K562 (cell line): ENCODE measurements around the gene CCDC9. TPM values are rescaled to one million over a fixed set of nuclear protein-coding genes. Genes with fewer than 3 reads are reported as not detected.
A peak's percentile ranks its signal among the peaks of the same experiment; 100 is the strongest.

Source experiments
- ATAC-seq: fragments of 200-7000 bp; cut with Tn5 transposase; 3 replicates; pipeline ENCODE4 v1.9.1; 2020; ENCODE audit warnings: moderate library complexity
- BruUV-seq: library from RNA; stranded (reverse); fragments of 400-500 nt; replicated peaks from 2 replicates; lab custom pipeline; 2021; lab: Mats Ljungman, UMichigan
- CTCF ChIA-PET: fragments of 300-600 bp; formaldehyde crosslinking; extraction: SDS; loops from one replicate; lab custom pipeline; 2021; ENCODE audit warnings: low intra/inter-chr PET ratio; lab: Yijun Ruan, JAX
- POLR2A ChIA-PET: fragments of 300-600, 350-650 bp; sonication (Branson Sonifier 250); formaldehyde crosslinking; extraction: SDS; loops from one replicate; lab custom pipeline; 2021; ENCODE audit warnings: antibody characterized with exemption, inconsistent platforms; lab: Yijun Ruan, JAX
- DNase-seq, 4 experiments: peaks; one replicate each; pipeline versions ENCODE4 v3.0.0 to v3.0.0-alpha.2; 2011 to 2018; ENCODE audit warnings: low spot score in 3 of 4, mixed read lengths in 3 of 4; ENCODE audit errors: extremely low read depth in 1 of 4
- FAIRE-seq: peaks from 2 replicates; lab custom pipeline; 2011; peaks lifted over from hg19 to GRCh38; lab: Jason Lieb, UNC
- H2AFZ ChIP-seq: 2 replicates; pipeline ENCODE4 v1.6.0; 2011; ENCODE audit warnings: low read depth, low read length, control low read depth, inconsistent platforms
- H3K27ac ChIP-seq: fragments of 200-600 bp; 3 replicates; pipeline ENCODE4 v1.8.0; 2011; ENCODE audit warnings: low read depth, mild to moderate bottlenecking, control low read depth, inconsistent platforms, low read length, moderate library complexity, mixed read lengths; ENCODE audit errors: extremely low read depth
- H3K27me3 ChIP-seq, 2 experiments: fragments of 300-600 bp in 1 of 2; 2 replicates in 1 of 2; 3 replicates in 1 of 2; pipeline versions ENCODE4 v1.6.0 to v1.8.0; 2011; ENCODE audit warnings: inconsistent platforms in 2 of 2, low read length in 2 of 2, mild to moderate bottlenecking in 1 of 2, mixed read lengths in 1 of 2, moderate library complexity in 1 of 2; ENCODE audit not compliant: control insufficient read depth in 2 of 2, insufficient read depth in 2 of 2
- H3K36me3 ChIP-seq: fragments of 300-600 bp; 3 replicates; pipeline ENCODE4 v1.8.0; 2011; ENCODE audit warnings: mild to moderate bottlenecking, low read length, inconsistent platforms; ENCODE audit not compliant: control insufficient read depth, insufficient read depth
- H3K4me1 ChIP-seq, 2 experiments: fragments of 200-600 bp in 1 of 2; replicated peaks in 1 of 2; 2 replicates in 1 of 2; 3 replicates in 1 of 2; pipeline versions ENCODE4 v1.5.1 to v1.8.0; 2011; ENCODE audit warnings: inconsistent platforms in 2 of 2, low read length in 2 of 2, mild to moderate bottlenecking in 1 of 2, mixed read lengths in 1 of 2, moderate library complexity in 1 of 2; ENCODE audit not compliant: control insufficient read depth in 2 of 2, insufficient read depth in 2 of 2
- H3K4me2 ChIP-seq: 2 replicates; pipeline ENCODE4 v1.6.1; 2011; ENCODE audit warnings: low read length, control low read depth, inconsistent platforms, mixed read lengths; ENCODE audit not compliant: insufficient read depth
- H3K4me3 ChIP-seq: fragments of 200-600 bp; sonication (generic), shearing (Covaris generic); 2 replicates; pipeline ENCODE4 v1.5.1; 2016; ENCODE audit warnings: control low read depth, inconsistent platforms
- H3K79me2 ChIP-seq: fragments of 200-600 bp; 3 replicates; pipeline ENCODE4 v1.8.0; 2011; ENCODE audit warnings: low read length, inconsistent platforms; ENCODE audit not compliant: control insufficient read depth, insufficient read depth
- H3K9ac ChIP-seq, 2 experiments: 2 replicates each; pipeline versions ENCODE4 v1.6.0 to v1.6.1; 2011; ENCODE audit warnings: low read depth in 2 of 2, low read length in 2 of 2, control low read depth in 1 of 2, inconsistent platforms in 1 of 2, mild to moderate bottlenecking in 1 of 2, mixed read lengths in 1 of 2; ENCODE audit not compliant: insufficient read depth in 1 of 2
- H3K9me1 ChIP-seq: one replicate; pipeline ENCODE4 v1.6.0; 2011; ENCODE audit warnings: inconsistent platforms, mild to moderate bottlenecking, low read length, moderate library complexity; ENCODE audit not compliant: control insufficient read depth, insufficient read depth
- H3K9me3 ChIP-seq: replicated peaks from 2 replicates; pipeline ENCODE4 v1.5.1; 2011; ENCODE audit warnings: low read depth, low read length, inconsistent platforms; ENCODE audit not compliant: control insufficient read depth, insufficient read depth
- H4K20me1 ChIP-seq: replicated peaks from 2 replicates; pipeline ENCODE4 v1.6.1; 2011; ENCODE audit warnings: low read length, inconsistent platforms, mixed read lengths; ENCODE audit not compliant: control insufficient read depth, insufficient read depth
- ATF7 ChIP-seq: fragments of 450-650 bp; IDR thresholded peaks from 2 replicates; pipeline ENCODE4 v1.7.1; 2014; ENCODE audit warnings: mild to moderate bottlenecking, moderate library complexity
- BCOR ChIP-seq: fragments of 450-650 bp; IDR thresholded peaks from 2 replicates; pipeline ENCODE4 v1.6.1; 2016
- EP400 ChIP-seq: fragments of 450-650 bp; IDR thresholded peaks from 2 replicates; pipeline ENCODE4 v1.6.1; 2017; ENCODE audit warnings: antibody characterized with exemption, mild to moderate bottlenecking, moderate library complexity
- EWSR1 ChIP-seq: fragments of 450-650 bp; IDR thresholded peaks from 2 replicates; pipeline ENCODE4 v1.6.1; 2018; ENCODE audit warnings: borderline replicate concordance, mild to moderate bottlenecking, low read depth, moderate library complexity; ENCODE audit not compliant: partially characterized antibody
- FIP1L1 ChIP-seq: fragments of 200-400 bp; formaldehyde crosslinking; IDR thresholded peaks from 2 replicates; pipeline ENCODE4 v1.6.1; 2018; ENCODE audit warnings: mild to moderate bottlenecking, low read depth, low read length; ENCODE audit not compliant: poor library complexity, severe bottlenecking
- FOSL1 ChIP-seq: fragments of 200-800 bp; sonication (Bioruptor generic); conservative IDR thresholded peaks from 2 replicates; pipeline ENCODE4 v1.6.1; 2016; ENCODE audit warnings: missing genetic modification characterization, missing compliant biosample characterization
- MECOM ChIP-seq: fragments of 250-450 bp; sonication (Bioruptor Pico); IDR thresholded peaks from 2 replicates; pipeline ENCODE4 v1.8.0; 2022; ENCODE audit warnings: inconsistent platforms
- RBM25 ChIP-seq: fragments of 200-400 bp; formaldehyde crosslinking; IDR thresholded peaks from 2 replicates; pipeline ENCODE4 v1.6.1; 2018; ENCODE audit warnings: low read length, low read depth, moderate library complexity; ENCODE audit not compliant: severe bottlenecking
- ZBTB33 ChIP-seq: sonication (generic); formaldehyde crosslinking; IDR thresholded peaks from 2 replicates; pipeline ENCODE4 v1.8.1; 2023; ENCODE audit warnings: mild to moderate bottlenecking, missing genetic modification reagents
- WGBS: fragments of 100-300 bp; shearing (Covaris generic); methylation state at CpG from one replicate; pipeline ENCODE4 v1.1.6; 2016; ENCODE audit warnings: low coverage, mixed read lengths; ENCODE audit not compliant: insufficient coverage; ENCODE audit errors: missing lambda C conversion rate; 5-methylcytosine and 5-hydroxymethylcytosine counted together
- in situ Hi-C: fragments of 300-500 bp; cut with MboI; formaldehyde crosslinking; loops from 4 replicates; pipeline ENCODE4 v1.15.0; 2018; ENCODE audit warnings: inconsistent platforms, mixed read lengths
- intact Hi-C: fragments of 100-400 bp; cut with micrococcal nuclease; formaldehyde crosslinking; loops from 2 replicates; pipeline ENCODE4 v1.14.2; 2022
- polyA plus RNA-seq, 8 experiments: library from polyadenylated mRNA; depleted of rRNA in 4 of 8; stranded (reverse) in 5 of 8; unstranded in 3 of 8; fragments of >200 nt; fragmentation: Nextera tagmentation in 2 of 8; fragmentation: Illumina TruSeq in 1 of 8; extraction: Ambion mirVana in 2 of 8; extraction: Trizol in 1 of 8; gene quantifications; 2 replicates each; pipeline versions ENCODE4 v1.2.1 to v1.2.3, GENCODE V29; 2011 to 2014; ENCODE audit warnings: inconsistent platforms in 1 of 8, missing spikeins in 1 of 8
- total RNA-seq, 7 experiments: library from RNA; depleted of rRNA in 6 of 7; stranded (reverse); fragments of >200 nt in 6 of 7; fragmentation: Illumina TruSeq in 2 of 7; extraction: Trizol in 2 of 7; gene quantifications; 2 replicates each; pipeline versions ENCODE4 v1.2.1 to v1.2.3, GENCODE V29; 2011 to 2021; ENCODE audit warnings: low replicate concordance in 1 of 7

CCDC9 gene
- total and polyA plus RNA-seq, 9 of the 15 experiments (the other 6 are each of a cell fraction or from before 2014, with no cell fraction given) = 0.23 to 38.6 (median 8.4) TPM

- no peak for TF ChIP-seq FIP1L1
- TF ChIP-seq FOSL1 = 0 out of 2 replicates have a peak, but pooled peaks have one; percentile 20
- TF ChIP-seq MECOM (CRISPR knock-in tag) = no peak
- TF ChIP-seq, all 486 proteins: peak for 2
Observed at GRCh38 chr19:47253467-47253881, 2.9 kb upstream of the CCDC9 start (continued).

GRCh38 chr19:47253970-47254369, 2.4 kb upstream of the CCDC9 start:
- no peak overlapping the region for H3K4me3 ChIP-seq
- 99% methylated on average over 5 of the region's 5 CpGs for WGBS

More at GRCh38 chr19:47253970-47254369, 2.4 kb upstream of the CCDC9 start:
- ATAC-seq (no peak), FAIRE-seq (no peak), DNase-seq (no peak)
- H3K27ac ChIP-seq = no peak overlapping the region
- ChIA-PET POLR2A (interaction anchor here (0.9 to 1.2 kb wide), 3 partner anchors 10 to 28 kb away, joined by 6 to 8 read pairs (median 7); partner anchors contain the start of gene INAFM1), CTCF (no interaction called here)
- TF ChIP-seq EP400 = no peak
- peak; percentile 32; the same call in 1 of the 2 replicates for TF ChIP-seq BCOR
- no peak for TF ChIP-seq ATF7
- TF ChIP-seq ZBTB33 (CRISPR knock-in tag) = 0 out of 2 replicates have a peak, but pooled peaks have one; percentile 44
- no peak for TF ChIP-seq EWSR1
- peak; percentile 70 for TF ChIP-seq RBM25
- peaks cover 7% of the 10 kb centered on the region; the same call in 1 of the 2 replicates for H4K20me1 ChIP-seq
- peaks cover 8 to 28% of the 10 kb centered on the region in 2 experiments; a peak in 4 of 5 replicates for H3K4me1 ChIP-seq
- H3K9me1 ChIP-seq = no peaks in the 10 kb centered on the region
- peaks cover 9% of the 10 kb centered on the region; the same call in 2 of the 3 replicates for H3K36me3 ChIP-seq
- H3K27me3 ChIP-seq = no peaks in the 10 kb centered on the region
- H2AFZ ChIP-seq = no peak overlapping the region
- H3K9me3 ChIP-seq = no peaks in the 10 kb centered on the region
- in situ Hi-C loops = no loop called here
- BruUV-seq = no TSS peak
- H3K9ac ChIP-seq = no peak overlapping the region
- intact Hi-C loops = no loop called here
- H3K79me2 ChIP-seq = peaks cover 24% of the 10 kb centered on the region
- H3K4me2 ChIP-seq = no peak overlapping the region
